ENCODE data around the gene SULT2A1. TPM values are rescaled to one million over a fixed set of nuclear protein-coding genes. Genes with fewer than 3 reads are reported as not detected.
A peak's percentile ranks its signal among the peaks of the same experiment; 100 is the strongest.

SULT2A1 gene
- total RNA-seq, 2 experiments from 2014 or later = not detected

DNA sequence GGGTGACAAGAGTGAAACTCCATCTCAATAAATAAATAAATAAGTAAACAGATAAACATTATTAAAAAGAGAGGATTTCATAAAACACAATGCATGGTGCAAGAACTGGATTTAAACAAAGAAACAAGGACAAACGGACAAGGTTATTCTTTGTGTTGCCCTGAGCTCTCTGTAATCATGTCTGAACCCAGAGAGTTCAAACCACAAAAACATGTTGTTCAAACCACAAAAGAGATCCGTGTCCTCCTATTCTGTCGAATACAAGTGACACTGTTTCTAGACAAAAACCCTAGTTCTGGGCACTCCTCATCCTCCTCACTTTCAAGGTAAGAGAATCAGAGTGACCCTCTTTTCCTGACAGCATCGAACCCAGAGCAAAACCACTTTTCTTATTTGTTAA is 31.7 kb downstream of the SULT2A1 start:
- H3K4me1 Mint-ChIP-seq = peaks cover 4% of the 10 kb centered on the region
- H3K4me3 Mint-ChIP-seq = no peak overlapping the region
- H3K27ac Mint-ChIP-seq = no peak overlapping the region
- no peaks in the 10 kb centered on the region for H3K9me3 Mint-ChIP-seq
- POLR2A ChIA-PET = no interaction called here
- H3K36me3 Mint-ChIP-seq (ENCODE audit: low read depth) = no peaks in the 10 kb centered on the region
- no peak for DNase-seq
- peaks cover 23% of the 10 kb centered on the region for H3K27me3 Mint-ChIP-seq
- CTCF ChIA-PET = interaction anchor here (1.0 to 1.5 kb wide), 2 partner anchors 9 to 15 kb away, joined by 3 to 8 read pairs; no protein-coding TSS in a partner anchor

- CTCF ChIA-PET = interaction anchor here (0.5 to 0.6 kb wide), 3 partner anchors 16 to 439 kb away, joined by 3 to 4 read pairs (median 3); no protein-coding TSS in a partner anchor
- Mint-ChIP-seq H3K4me3 (no peak overlapping the region), H3K27me3 (peaks cover 33% of the 10 kb centered on the region), H3K27ac (no peak overlapping the region), H3K9me3 (no peaks in the 10 kb centered on the region), H3K4me1 (peaks cover 7% of the 10 kb centered on the region), H3K36me3 (ENCODE audit: low read depth) (no peaks in the 10 kb centered on the region)
- POLR2A ChIA-PET = no interaction called here
- no peak for DNase-seq
These were observed 33.1 kb downstream of the SULT2A1 start for GRCh38 chr19:47853003-47853402.

DNA sequence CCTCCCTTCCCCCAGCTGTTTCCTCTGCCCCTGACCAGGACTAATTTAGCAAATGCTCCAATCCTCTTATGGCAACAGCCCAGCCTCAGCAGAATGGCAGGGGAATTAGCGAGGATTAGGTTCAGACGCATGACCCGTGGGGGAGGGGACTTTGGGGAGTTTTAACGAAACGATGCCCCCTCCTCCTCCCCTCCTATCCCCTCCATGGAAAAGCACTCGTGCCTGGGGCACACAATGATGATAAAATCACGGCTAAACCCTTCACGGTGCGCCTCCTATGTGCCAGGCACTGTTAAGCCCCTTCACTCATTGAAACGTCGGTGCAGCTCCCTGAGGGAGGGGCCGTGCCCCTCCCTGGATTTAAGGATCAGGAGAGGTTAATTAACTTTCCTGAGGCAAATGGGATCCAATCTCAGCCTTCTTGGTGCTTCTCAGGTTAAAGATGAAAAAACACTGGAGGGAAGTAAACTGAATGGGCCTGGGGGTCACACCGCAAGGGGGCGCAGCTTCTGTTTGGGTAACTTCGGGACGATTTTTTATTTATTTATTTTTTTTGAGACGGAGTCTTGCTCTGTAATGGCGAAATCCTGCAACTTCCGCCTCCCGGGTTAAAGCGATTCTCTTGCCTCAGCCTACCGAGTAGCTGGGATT is 37.2 kb downstream of the SULT2A1 start:
- no peaks in the 10 kb centered on the region for H3K9me3 Mint-ChIP-seq
- no peaks in the 10 kb centered on the region for H3K36me3 Mint-ChIP-seq (ENCODE audit: low read depth)
- ChIA-PET POLR2A (no interaction called here), CTCF (interaction anchor here (0.9 kb wide), 1 partner anchor 20 kb away, joined by 3 read pairs; no protein-coding TSS in a partner anchor)
- peaks cover 4% of the 10 kb centered on the region for H3K4me1 Mint-ChIP-seq
- DNase-seq = peak; percentile 43
- H3K27ac Mint-ChIP-seq = no peak overlapping the region
- peaks cover 32% of the 10 kb centered on the region for H3K27me3 Mint-ChIP-seq
- H3K4me3 Mint-ChIP-seq = no peak overlapping the region

DNA sequence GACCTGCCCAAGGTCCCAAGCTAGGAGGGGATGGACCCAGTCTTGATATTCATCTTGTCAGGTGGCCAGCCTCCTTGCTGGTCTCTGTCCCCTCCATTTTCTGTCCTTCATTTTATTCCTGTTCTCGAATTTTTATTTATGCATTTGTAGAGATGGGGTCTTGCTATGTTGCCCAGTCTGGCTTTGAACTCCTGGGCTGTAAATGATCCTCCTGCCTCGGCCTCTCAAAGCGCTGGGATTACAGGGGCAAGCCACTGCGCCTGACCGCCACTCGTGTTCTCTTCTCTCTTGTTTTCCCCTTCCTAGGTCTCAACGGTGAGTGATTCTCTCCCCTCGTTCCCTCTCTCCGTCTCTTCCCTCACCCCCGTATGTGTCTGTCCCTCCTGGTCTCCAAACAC is 37.7 kb downstream of the SULT2A1 start:
- DNase-seq = no peak
- Mint-ChIP-seq H3K27ac (no peak overlapping the region), H3K36me3 (ENCODE audit: low read depth) (no peaks in the 10 kb centered on the region), H3K4me1 (peaks cover 4% of the 10 kb centered on the region), H3K9me3 (no peaks in the 10 kb centered on the region), H3K4me3 (no peak overlapping the region), H3K27me3 (peaks cover 30% of the 10 kb centered on the region)
- ChIA-PET CTCF (no interaction called here), POLR2A (no interaction called here)

DNA sequence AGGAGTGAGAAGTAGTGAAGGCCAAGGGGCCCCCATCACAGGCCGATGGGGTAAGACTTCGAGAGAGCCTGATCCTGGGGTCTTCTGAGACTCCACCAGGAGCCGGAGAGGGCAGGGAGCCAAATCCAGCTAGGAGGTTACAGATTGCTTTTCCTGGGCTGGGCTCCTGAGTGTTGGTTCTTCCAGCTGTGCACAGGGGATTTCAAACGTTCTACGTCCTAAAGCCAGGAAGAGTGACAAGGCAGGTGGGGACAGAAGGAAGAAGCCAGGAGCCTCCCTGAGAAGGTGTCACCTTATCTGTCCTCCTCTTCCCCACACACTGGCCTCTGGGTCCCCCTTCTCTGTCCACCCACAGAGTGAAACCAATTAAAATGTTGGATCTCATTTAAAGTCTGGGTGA is 43.2 kb downstream of the SULT2A1 start:
- ChIA-PET POLR2A (no interaction called here), CTCF (no interaction called here)
- H3K4me1 Mint-ChIP-seq = no peaks in the 10 kb centered on the region
- H3K36me3 Mint-ChIP-seq (ENCODE audit: low read depth) = no peaks in the 10 kb centered on the region
- H3K27ac Mint-ChIP-seq = no peak overlapping the region
- peaks cover 14% of the 10 kb centered on the region for H3K27me3 Mint-ChIP-seq
- no peaks in the 10 kb centered on the region for H3K9me3 Mint-ChIP-seq
- DNase-seq = no peak
- H3K4me3 Mint-ChIP-seq = no peak overlapping the region

DNA sequence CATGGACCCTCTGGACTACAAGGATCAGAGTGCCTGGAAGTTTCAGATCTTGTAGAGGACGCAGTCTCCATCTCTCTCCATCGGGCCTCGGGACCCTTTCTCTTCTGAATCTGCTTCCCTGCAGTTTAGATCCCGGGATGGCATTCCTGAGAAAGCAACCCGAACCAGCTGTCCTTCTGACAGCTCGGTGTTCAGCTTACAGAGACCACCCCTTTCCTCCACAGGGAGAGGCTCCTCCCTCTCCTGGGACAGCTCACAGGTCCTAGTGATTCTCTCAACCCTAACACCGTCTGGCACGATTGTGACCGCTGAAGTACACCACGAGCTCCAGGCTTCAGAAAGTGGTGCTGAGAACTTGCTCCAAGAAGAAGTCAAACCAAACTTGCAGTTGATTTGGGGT is 46.2 kb downstream of the SULT2A1 start:
- Mint-ChIP-seq H3K9me3 (no peaks in the 10 kb centered on the region), H3K36me3 (ENCODE audit: low read depth) (no peaks in the 10 kb centered on the region), H3K27me3 (peaks cover 12% of the 10 kb centered on the region), H3K4me3 (no peak overlapping the region), H3K4me1 (no peaks in the 10 kb centered on the region), H3K27ac (no peak overlapping the region)
- no peak for DNase-seq
- ChIA-PET CTCF (no interaction called here), POLR2A (no interaction called here)

- Mint-ChIP-seq H3K27ac (no peak overlapping the region), H3K4me3 (no peak overlapping the region), H3K9me3 (no peaks in the 10 kb centered on the region), H3K36me3 (ENCODE audit: low read depth) (no peaks in the 10 kb centered on the region), H3K4me1 (no peaks in the 10 kb centered on the region), H3K27me3 (peaks cover 12% of the 10 kb centered on the region)
- no peak for DNase-seq
- CTCF ChIA-PET = no interaction called here
- POLR2A ChIA-PET = no interaction called here
These were observed 46.7 kb downstream of the SULT2A1 start for GRCh38 chr19:47839411-47839810.

GRCh38 chr19:47836038-47836437 is 50.1 kb downstream of the SULT2A1 start:
- H3K36me3 Mint-ChIP-seq (ENCODE audit: low read depth) = no peaks in the 10 kb centered on the region
- H3K4me3 Mint-ChIP-seq = no peak overlapping the region
- H3K9me3 Mint-ChIP-seq = no peaks in the 10 kb centered on the region
- no peaks in the 10 kb centered on the region for H3K27me3 Mint-ChIP-seq
- no peak overlapping the region for H3K27ac Mint-ChIP-seq
- CTCF ChIA-PET = no interaction called here
- POLR2A ChIA-PET = no interaction called here
- no peaks in the 10 kb centered on the region for H3K4me1 Mint-ChIP-seq
- no peak for DNase-seq

- peaks cover 2% of the 10 kb centered on the region for H3K27me3 Mint-ChIP-seq
- no peak overlapping the region for H3K27ac Mint-ChIP-seq
- POLR2A ChIA-PET = no interaction called here
These were observed 53.4 kb downstream of the SULT2A1 start for GRCh38 chr19:47832723-47833122.

DNA sequence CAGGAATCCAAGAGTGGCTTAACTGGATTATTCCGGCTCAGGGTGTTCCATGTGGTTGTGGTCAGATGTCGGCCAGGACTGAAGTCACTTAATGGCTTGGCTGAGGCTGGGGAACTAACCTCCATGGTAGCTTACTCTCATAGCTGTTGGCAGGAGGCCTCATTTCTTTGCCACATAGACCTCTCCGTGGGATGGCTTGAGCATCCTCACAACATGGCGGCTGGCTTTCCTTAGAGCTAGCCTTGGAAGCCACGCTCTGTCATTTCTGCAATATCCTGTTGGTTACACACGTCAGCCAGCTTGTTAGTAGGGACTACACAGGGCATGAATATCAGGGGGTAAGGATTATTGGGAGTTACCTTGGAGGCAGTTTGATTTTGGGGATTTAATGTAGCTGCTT is 59.3 kb downstream of the SULT2A1 start:
- H3K27ac Mint-ChIP-seq = no peak overlapping the region
- no peak overlapping the region for H3K4me3 Mint-ChIP-seq
- no peaks in the 10 kb centered on the region for H3K9me3 Mint-ChIP-seq
- H3K4me1 Mint-ChIP-seq = no peaks in the 10 kb centered on the region
- POLR2A ChIA-PET = no interaction called here
- DNase-seq = no peak
- peaks cover 7% of the 10 kb centered on the region for H3K27me3 Mint-ChIP-seq
- H3K36me3 Mint-ChIP-seq (ENCODE audit: low read depth) = no peaks in the 10 kb centered on the region
- CTCF ChIA-PET = no interaction called here

More at GRCh38 chr19:47832723-47833122, 53.4 kb downstream of the SULT2A1 start:
- H3K4me3 Mint-ChIP-seq = no peak overlapping the region
- CTCF ChIA-PET = interaction anchor here (0.6 kb wide), 1 partner anchor 743 kb away, joined by 5 read pairs; no protein-coding TSS in a partner anchor
- H3K36me3 Mint-ChIP-seq (ENCODE audit: low read depth) = no peaks in the 10 kb centered on the region
- DNase-seq = no peak
- H3K9me3 Mint-ChIP-seq = no peaks in the 10 kb centered on the region
- no peaks in the 10 kb centered on the region for H3K4me1 Mint-ChIP-seq

DNA sequence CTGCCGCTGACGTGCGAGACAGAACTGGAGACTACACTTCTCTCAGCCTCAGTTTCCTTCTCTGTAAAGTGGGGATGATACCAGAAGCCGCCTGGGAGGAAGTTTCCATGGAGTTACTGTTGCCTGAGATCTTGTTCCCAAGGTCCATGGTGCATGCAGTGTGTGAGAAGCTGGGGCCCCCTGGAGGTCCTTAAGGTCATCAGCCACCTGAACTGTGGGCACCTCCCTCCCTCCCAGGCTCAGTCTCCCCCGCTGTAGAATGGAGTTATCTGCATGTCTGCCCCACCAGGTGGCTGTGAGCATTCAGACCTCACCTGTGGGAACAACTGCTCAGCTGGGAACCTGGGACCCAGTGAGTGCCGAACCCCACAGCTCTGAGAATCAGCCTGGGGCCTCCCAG is 61.7 kb downstream of the SULT2A1 start:
- no peaks in the 10 kb centered on the region for H3K36me3 Mint-ChIP-seq (ENCODE audit: low read depth)
- no peak for DNase-seq

GRCh38 chr19:47821460-47822020 is 64.6 kb downstream of the SULT2A1 start, which contains the start of gene CRX:
Gene CRX (plus strand): TSS chr19:47821937. CDS start chr19:47834444, 12,507 bp downstream.
- Mint-ChIP-seq H3K9me3 (no peaks in the 10 kb centered on the region), H3K27me3 (peaks cover 31% of the 10 kb centered on the region), H3K4me1 (no peaks in the 10 kb centered on the region), H3K4me3 (no peak within 1 kb of the TSS), H3K36me3 (ENCODE audit: low read depth) (no peaks in the 10 kb centered on the region), H3K27ac (no peak within 1 kb of the TSS)
- no peak for DNase-seq
- ChIA-PET CTCF (interaction anchor here (1.6 kb wide), 1 partner anchor 41 kb away, joined by 5 read pairs; no protein-coding TSS in a partner anchor), POLR2A (no interaction called here)

More for the DNA sequence above, 61.7 kb downstream of the SULT2A1 start:
- H3K4me1 Mint-ChIP-seq = no peaks in the 10 kb centered on the region
- ChIA-PET CTCF (no interaction called here), POLR2A (no interaction called here)
- H3K27ac Mint-ChIP-seq = no peak overlapping the region
- H3K9me3 Mint-ChIP-seq = no peaks in the 10 kb centered on the region
- H3K4me3 Mint-ChIP-seq = no peak overlapping the region
- H3K27me3 Mint-ChIP-seq = peaks cover 24% of the 10 kb centered on the region
